Left ventricle myocardium inferior (tissue), 1 donor: ENCODE data around the gene ZIC2. TPM values are rescaled to one million over a fixed set of nuclear protein-coding genes. Genes with fewer than 3 reads are reported as not detected.
"Not testable (repeated sequence)": the region's sequence is repeated elsewhere in the genome, so short reads cannot be mapped to it uniquely, and the experiment has no call there.

Source experiments
- DNase-seq: peaks from one replicate; pipeline ENCODE4 v3.0.0-alpha.2; 2020
- H3K27ac ChIP-seq: fragments of 200-600 bp; replicated peaks from 2 replicates; pipeline ENCODE4 v1.8.0; 2021
- H3K27me3 ChIP-seq: fragments of 200-600 bp; 2 replicates; pipeline ENCODE4 v1.8.0; 2021; ENCODE audit warnings: low read depth
- H3K36me3 ChIP-seq: fragments of 200-600 bp; 2 replicates; pipeline ENCODE4 v1.8.0; 2021
- H3K4me1 ChIP-seq: fragments of 200-600 bp; 2 replicates; pipeline ENCODE4 v1.8.0; 2021
- H3K4me3 ChIP-seq: fragments of 200-600 bp; 2 replicates; pipeline ENCODE4 v1.8.0; 2021; ENCODE audit warnings: mild to moderate bottlenecking, moderate library complexity
- H3K9me3 ChIP-seq: fragments of 200-600 bp; replicated peaks from 2 replicates; pipeline ENCODE4 v1.8.0; 2021
- CTCF ChIP-seq: fragments of 200-600 bp; IDR thresholded peaks from 2 replicates; pipeline ENCODE4 v1.8.0; 2021; ENCODE audit warnings: antibody characterized with exemption, mild to moderate bottlenecking, borderline replicate concordance
- intact Hi-C: fragments of 100-400 bp; cut with micrococcal nuclease; formaldehyde crosslinking; loops from one replicate; pipeline ENCODE4 v1.11.0; 2022
- total RNA-seq: library from RNA; stranded (reverse); fragmentation: NEBNext Ultra II Directional; extraction: Animal tissue kit (Norgen Biotek cat#: 25700); gene quantifications from one replicate; pipeline ENCODE4 v1.2.1, GENCODE V29; 2021
- donor health status: DM: no; HTN: yes; CAD: no; lungs with severe emphysema.

Gene ZIC2
- total RNA-seq, 1 donor from 2014 or later, result not detected

- H3K4me3 ChIP-seq, result no peak overlapping the region
- H3K9me3 ChIP-seq, result no peaks in the 10 kb centered on the region
- no peaks in the 10 kb centered on the region for H3K4me1 ChIP-seq
- intact Hi-C loops, result no loop called here
- no peaks in the 10 kb centered on the region for H3K36me3 ChIP-seq
- TF ChIP-seq CTCF, result no peak
- DNase-seq, result no peak
- H3K27me3 ChIP-seq, result peaks cover 100% of the 10 kb centered on the region
- no peak overlapping the region for H3K27ac ChIP-seq
Measured at GRCh38 chr13:99944102-99944501, 37.5 kb upstream of the ZIC2 start.

- no peak for TF ChIP-seq CTCF
Measured at GRCh38 chr13:99944606-99945005, 37.0 kb upstream of the ZIC2 start.

GRCh38 chr13:99945515-99945914, 36.1 kb upstream of the ZIC2 start:
- H3K4me3 ChIP-seq, H3K27ac ChIP-seq, intact Hi-C loops, H3K9me3 ChIP-seq, H3K4me1 ChIP-seq, DNase-seq, H3K36me3 ChIP-seq: not testable (repeated sequence)
- H3K27me3 ChIP-seq, result peaks cover 100% of the 10 kb centered on the region

More at GRCh38 chr13:99944606-99945005, 37.0 kb upstream of the ZIC2 start:
- H3K27ac ChIP-seq, result no peak overlapping the region
- DNase-seq, result no peak
- peaks cover 100% of the 10 kb centered on the region for H3K27me3 ChIP-seq
- H3K36me3 ChIP-seq, result no peaks in the 10 kb centered on the region
- intact Hi-C loops, result no loop called here
- H3K4me1 ChIP-seq, result no peaks in the 10 kb centered on the region
- H3K9me3 ChIP-seq, result no peaks in the 10 kb centered on the region
- no peak overlapping the region for H3K4me3 ChIP-seq

GRCh38 chr13:99947666-99948065, 33.9 kb upstream of the ZIC2 start:
- no peak overlapping the region for H3K27ac ChIP-seq
- no peak for DNase-seq
- no peak overlapping the region for H3K4me3 ChIP-seq
- no peaks in the 10 kb centered on the region for H3K9me3 ChIP-seq
- intact Hi-C loops, result no loop called here
- H3K4me1 ChIP-seq, result no peaks in the 10 kb centered on the region
- peaks cover 98% of the 10 kb centered on the region for H3K27me3 ChIP-seq
- no peaks in the 10 kb centered on the region for H3K36me3 ChIP-seq
- TF ChIP-seq CTCF, result no peak

- no peak overlapping the region for H3K4me3 ChIP-seq
- no peak for DNase-seq
- H3K27me3 ChIP-seq, result peaks cover 98% of the 10 kb centered on the region
- H3K36me3 ChIP-seq, result no peaks in the 10 kb centered on the region
- no peak for TF ChIP-seq CTCF
- intact Hi-C loops, result no loop called here
- H3K4me1 ChIP-seq, result no peaks in the 10 kb centered on the region
- no peak overlapping the region for H3K27ac ChIP-seq
- no peaks in the 10 kb centered on the region for H3K9me3 ChIP-seq
Measured at GRCh38 chr13:99948411-99948810, 33.2 kb upstream of the ZIC2 start.

GRCh38 chr13:99948907-99949678, 32.5 kb upstream of the ZIC2 start:
- no peak overlapping the region for H3K27ac ChIP-seq
- no peak for TF ChIP-seq CTCF

More at GRCh38 chr13:99948907-99949678, 32.5 kb upstream of the ZIC2 start:
- Histone ChIP-seq H3K36me3 (no peaks in the 10 kb centered on the region), H3K9me3 (no peaks in the 10 kb centered on the region), H3K4me1 (no peaks in the 10 kb centered on the region), H3K27me3 (peaks cover 98% of the 10 kb centered on the region), H3K4me3 (no peak overlapping the region)
- intact Hi-C loops, result no loop called here
- no peak for DNase-seq
